Stimulated activated CD8-positive, alpha-beta memory T cell treated with anti-CD3 and anti-CD28 coated beads, Interleukin-15, amount 100 ng/mL, for 24 hours (primary cell): ENCODE measurements around the gene GPC6.
"Not testable (repeated sequence)": the region's sequence is repeated elsewhere in the genome, so short reads cannot be mapped to it uniquely, and the experiment has no call there.

Source experiments
- DNase-seq: peaks from one replicate; pipeline ENCODE4 v3.0.0-alpha.2; 2020; ENCODE audit warnings: low read depth

The GPC6 gene

GRCh38 chr13:93226623-93227279 lies at the start of gene GPC6:
Gene GPC6, plus strand, starts transcription at chr13:93226807.
- DNase-seq, result no peak

GRCh38 chr13:93180356-93180969 lies 46.1 kb upstream of the GPC6 start:
- DNase-seq, result no peak

DNA sequence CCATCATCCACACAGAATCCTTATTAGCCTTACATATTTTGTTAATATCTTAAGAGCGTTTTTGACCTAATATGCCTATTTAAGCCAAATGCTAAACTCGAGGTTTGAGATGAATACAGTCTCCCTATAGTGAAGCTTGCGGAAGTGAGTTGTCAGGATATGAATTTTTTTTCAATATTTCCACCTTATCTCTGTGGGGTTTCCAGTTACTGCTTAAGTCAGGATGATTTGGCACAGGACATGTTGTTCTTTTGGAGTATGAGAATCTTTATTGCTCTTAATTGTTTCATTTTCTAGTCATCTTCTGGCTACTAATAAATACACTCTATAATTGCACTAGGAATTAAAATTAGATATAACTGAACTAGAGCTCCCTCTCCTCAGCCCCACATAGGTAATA lies 44.2 kb upstream of the GPC6 start:
- no peak for DNase-seq

GRCh38 chr13:93183302-93183701 lies 43.3 kb upstream of the GPC6 start:
- no peak for DNase-seq

- no peak for DNase-seq
Observed at GRCh38 chr13:93190006-93190405, 36.6 kb upstream of the GPC6 start.

DNA sequence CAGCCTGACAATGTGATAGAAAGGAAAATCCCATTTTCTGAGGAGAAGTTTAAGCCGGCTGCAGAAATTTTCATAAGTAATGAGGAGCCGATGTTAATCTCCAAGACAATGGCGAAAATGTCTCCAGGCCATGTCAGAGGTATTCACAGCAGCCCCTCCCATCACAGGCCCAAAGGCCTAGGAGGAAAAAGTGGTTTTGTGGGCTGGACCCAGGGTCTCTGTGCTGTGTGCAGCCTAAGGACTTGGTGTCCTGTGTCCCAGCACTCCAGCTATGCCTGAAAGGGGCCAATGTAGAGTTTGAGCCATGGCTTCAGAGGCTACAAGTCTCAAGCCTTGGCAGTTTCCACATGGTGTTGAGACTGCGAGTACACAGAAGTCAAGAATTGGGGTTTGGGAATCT lies 32.9 kb upstream of the GPC6 start:
- no peak for DNase-seq

GRCh38 chr13:93199856-93200255 lies 26.8 kb upstream of the GPC6 start:
- DNase-seq, result no peak

- no peak for DNase-seq
Observed at GRCh38 chr13:93200626-93201025, 26.0 kb upstream of the GPC6 start.

DNA sequence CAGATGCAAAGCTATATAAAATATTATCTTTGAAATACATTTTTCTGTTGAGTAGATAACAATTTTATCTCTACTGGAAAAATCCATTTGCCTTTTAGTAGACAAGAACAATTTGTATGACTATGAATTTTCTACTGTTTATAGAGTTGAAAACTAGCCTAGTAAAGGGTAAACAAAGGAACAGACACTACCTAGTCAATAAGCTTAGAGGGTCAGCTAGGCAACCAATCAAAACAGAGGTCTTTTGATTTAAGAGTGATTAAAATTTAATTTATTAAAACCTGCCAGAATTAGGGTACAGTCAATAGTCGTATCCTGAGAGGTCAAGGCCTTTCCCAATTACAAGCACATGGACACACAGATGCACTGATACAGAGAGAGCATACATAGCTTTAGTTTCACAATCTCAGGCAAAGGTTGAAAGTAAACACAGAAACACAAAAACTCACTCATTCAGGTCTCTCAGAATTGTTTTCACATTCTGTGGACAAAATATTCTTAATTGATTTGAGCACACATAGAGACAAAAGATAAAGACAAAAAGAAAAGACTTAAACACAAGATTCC lies 24.5 kb upstream of the GPC6 start:
- DNase-seq, result no peak

DNA sequence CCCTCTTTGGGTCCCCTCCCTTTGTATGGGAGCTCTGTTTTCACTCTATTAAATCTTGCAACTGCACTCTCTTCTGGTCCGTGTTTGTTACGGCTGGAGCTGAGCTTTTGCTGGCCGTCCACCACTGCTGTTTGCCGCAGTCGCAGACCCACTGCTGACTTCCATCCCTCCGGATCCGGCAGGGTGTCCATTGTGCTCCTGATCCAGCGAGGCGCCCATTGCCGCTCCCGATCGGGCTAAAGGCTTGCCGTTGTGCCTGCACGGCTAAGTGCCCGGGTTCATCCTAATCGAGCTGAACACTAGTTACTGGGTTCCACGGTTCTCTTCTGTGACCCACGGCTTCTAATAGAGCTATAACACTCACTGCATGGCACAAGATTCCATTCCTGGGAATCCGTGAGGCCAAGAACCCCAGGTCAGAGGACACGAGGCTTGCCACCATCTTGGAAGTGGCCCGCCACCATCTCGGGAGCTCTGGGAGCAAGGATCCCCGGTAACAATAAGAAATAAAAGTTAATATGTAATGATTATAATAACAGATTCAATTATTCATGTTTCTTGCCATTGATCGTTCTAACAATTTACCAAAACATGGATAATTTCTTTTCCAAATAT lies 19.7 kb upstream of the GPC6 start:
- not testable (repeated sequence) for DNase-seq

- DNase-seq, result no peak
Observed at GRCh38 chr13:93216122-93216521, 10.5 kb upstream of the GPC6 start.

- no peak for DNase-seq
Observed at GRCh38 chr13:93217721-93218261, 8.8 kb upstream of the GPC6 start.

- no peak for DNase-seq
Observed at GRCh38 chr13:93218583-93218982, 8.0 kb upstream of the GPC6 start.

DNA sequence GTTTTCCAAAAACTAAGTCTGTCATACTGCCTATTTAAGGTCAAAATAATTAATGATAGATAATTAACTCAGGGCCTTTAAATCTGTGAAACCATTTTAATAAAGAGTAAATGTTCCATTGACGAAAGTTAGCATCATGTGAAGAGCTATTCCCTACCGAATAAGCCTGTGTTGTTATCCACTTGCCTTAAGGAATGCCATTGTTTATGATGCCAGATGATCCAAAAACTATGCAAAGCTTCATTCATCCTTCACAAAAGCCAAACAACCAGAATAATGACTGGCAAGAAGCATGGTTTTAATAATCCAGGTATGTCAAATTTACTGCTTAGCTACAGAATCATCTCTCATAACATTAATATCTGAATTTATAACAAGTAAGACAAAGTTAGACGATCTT lies 6.5 kb upstream of the GPC6 start:
- DNase-seq, result no peak

DNA sequence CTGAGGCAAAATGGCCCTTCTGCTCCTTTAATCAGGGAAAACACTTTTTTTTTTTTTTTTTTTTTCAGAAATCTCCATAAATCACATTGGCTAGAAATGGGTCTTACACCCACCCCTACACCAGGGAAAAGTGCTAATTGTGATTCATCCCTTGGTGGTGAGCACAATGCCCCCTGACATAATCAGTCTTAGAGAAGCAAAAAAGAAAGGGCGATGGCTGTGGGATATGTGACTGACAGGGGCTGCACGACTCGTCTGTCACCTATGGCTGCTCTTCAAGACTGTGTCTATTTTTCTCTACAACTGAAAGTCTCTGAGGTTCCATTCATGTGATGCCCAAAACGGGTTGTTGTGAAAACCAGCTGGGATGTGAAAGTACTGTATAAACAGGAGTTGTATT lies 3.6 kb upstream of the GPC6 start:
- no peak for DNase-seq

DNA sequence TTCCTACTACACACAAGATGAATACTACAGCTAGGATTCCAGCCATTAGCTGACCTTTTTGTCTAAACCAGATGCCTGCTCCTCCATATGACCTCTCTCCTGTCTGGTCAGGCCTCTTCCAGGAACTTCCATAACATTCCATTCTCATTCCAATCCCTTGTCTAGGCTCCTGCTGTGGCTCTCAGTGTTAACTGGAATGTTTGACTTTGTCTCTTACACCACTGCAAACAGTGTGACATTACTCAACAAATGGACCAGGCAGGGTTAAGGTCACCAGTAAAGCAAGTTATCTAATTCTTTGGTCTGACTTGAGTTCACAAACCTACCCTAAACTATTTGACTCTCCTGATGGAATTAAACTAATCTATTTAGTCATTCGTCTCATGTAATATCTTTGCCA lies 2.1 kb upstream of the GPC6 start:
- DNase-seq, result no peak

DNA sequence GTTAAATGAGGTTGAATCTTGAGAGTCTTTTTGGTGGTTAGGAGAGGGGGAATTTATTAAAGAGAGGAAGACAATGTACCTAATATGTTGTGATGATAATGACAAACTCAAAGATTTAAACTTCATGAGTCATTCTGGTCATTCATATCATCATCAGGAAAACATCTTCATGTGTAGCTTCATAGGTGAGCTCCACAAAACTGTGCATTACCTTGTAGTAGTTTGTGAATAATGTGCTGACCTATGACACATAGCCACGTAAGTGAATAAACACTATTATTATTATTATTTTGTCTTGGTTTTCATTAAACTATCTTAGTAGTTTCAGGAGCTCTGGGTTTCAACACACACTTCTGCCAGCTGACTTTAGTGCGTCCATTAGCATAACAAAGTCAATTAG lies 997 bp upstream of the GPC6 start:
- no peak for DNase-seq

- no peak for DNase-seq
Observed at GRCh38 chr13:93226065-93226622, 463 bp upstream of the GPC6 start.

GRCh38 chr13:93227280-93227877 lies 772 bp downstream of the GPC6 start:
- DNase-seq, result no peak

DNA sequence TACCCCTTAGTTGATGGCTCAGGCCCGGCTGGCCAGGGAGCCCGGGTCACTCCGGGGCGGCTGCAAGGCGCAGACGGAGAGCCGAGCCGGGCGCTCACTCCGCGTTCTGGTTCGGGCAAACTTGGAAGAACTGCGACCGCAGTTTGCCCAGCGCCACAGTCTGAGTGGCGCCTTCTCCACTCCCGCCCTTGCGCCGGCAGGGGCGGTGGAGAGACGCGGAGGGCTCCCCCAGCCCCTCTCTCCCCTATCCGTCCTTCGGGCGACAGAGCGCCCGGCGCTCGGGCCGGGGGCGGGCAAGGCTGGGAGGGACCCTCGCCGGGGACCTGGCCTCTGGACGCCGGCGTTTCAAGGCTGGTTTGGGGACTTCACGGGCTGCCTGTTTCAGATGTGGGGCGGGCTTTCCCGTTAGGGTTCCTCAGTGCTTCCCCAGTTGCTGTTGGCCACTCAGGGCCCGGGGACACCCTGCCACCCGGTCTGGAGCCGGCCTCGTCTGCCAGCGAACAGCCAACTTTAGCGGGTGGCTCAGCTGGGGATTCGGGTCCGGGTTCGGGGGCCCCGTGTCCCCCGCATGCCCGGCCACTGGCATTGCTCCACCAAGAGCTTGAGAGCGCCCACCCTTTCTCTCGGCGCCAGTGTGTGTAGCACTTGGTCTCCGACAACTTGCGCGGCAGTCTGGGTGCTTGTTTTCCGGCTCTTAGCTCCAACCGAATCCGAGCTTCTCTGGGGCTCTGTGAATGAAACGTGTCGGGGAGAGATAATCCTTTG lies 1.5 kb downstream of the GPC6 start:
- no peak for DNase-seq

DNA sequence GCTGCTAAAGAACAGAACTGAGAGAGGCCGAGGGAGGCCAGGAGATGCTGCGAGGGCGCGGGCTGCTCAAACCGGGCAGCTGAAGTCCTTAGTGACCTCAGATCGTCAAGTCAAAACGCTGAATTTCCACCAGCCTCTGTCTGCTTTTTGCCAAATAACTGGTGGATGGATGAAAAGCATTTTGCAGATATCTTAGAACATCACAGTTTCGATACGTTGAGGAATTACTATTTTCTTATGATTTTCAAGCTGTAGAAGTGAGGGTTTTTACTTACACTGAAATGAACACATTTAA lies 2.0 kb downstream of the GPC6 start:
- no peak for DNase-seq
